IPS-18c (cell line): ENCODE data around the gene JMJD8.
"Not testable (repeated sequence)": the region's sequence is repeated elsewhere in the genome, so short reads cannot be mapped to it uniquely, and the experiment has no call there.

ENCODE experiments used
- H3K4me3 ChIP-seq: 2 replicates; pipeline ENCODE4 v1.7.0; 2013; ENCODE audit warnings: low read depth, mild to moderate bottlenecking, low read length, moderate library complexity; ENCODE audit not compliant: insufficient read depth
- H3K9me3 ChIP-seq: one replicate; pipeline ENCODE4 v1.6.1; 2013; ENCODE audit warnings: mild to moderate bottlenecking, low read length, moderate library complexity; ENCODE audit not compliant: control insufficient read depth, insufficient read depth

Gene JMJD8

DNA sequence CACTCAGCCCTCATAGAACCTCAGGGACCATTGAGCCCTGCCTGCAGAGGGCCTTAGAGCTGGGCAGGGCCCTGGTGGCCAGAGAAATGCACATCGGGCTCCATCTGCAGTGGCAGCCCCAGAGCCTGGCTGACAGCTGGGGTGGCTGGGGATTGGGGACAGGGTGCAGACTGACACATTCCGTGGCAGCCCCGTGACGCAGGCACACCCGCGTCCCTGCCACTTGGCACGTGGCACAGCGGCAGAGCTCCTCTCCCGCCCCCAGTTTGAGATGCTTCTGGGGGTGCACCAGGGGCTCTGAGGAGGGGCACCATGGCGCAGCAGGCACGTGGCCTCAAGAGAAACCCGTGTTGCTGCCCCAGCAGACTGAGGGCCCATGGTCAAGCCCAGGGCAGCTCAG, 19.3 kb upstream of the JMJD8 start:
- Histone ChIP-seq H3K9me3 (no peaks in the 10 kb centered on the region), H3K4me3 (no peak overlapping the region)

DNA sequence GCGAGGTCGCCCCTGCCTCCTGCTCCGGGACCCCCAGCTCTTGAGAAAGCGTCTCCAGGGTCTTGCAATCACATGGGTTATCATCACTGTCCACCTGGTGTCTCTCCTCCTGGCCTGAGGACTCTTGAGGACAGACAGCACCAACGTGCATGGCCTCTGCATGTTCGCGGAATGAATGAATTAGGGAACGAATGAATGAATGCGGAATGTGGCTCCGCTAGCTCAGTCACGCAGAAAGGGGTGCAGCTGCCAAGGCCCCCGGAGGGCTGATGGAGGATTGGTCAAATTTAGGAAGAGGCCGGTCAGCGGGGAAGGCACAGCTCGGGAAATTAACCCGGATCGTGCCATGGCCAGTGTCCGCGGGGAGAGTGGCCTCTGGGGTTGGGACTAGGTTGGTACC, 18.2 kb upstream of the JMJD8 start:
- no peak overlapping the region for H3K4me3 ChIP-seq
- no peaks in the 10 kb centered on the region for H3K9me3 ChIP-seq

DNA sequence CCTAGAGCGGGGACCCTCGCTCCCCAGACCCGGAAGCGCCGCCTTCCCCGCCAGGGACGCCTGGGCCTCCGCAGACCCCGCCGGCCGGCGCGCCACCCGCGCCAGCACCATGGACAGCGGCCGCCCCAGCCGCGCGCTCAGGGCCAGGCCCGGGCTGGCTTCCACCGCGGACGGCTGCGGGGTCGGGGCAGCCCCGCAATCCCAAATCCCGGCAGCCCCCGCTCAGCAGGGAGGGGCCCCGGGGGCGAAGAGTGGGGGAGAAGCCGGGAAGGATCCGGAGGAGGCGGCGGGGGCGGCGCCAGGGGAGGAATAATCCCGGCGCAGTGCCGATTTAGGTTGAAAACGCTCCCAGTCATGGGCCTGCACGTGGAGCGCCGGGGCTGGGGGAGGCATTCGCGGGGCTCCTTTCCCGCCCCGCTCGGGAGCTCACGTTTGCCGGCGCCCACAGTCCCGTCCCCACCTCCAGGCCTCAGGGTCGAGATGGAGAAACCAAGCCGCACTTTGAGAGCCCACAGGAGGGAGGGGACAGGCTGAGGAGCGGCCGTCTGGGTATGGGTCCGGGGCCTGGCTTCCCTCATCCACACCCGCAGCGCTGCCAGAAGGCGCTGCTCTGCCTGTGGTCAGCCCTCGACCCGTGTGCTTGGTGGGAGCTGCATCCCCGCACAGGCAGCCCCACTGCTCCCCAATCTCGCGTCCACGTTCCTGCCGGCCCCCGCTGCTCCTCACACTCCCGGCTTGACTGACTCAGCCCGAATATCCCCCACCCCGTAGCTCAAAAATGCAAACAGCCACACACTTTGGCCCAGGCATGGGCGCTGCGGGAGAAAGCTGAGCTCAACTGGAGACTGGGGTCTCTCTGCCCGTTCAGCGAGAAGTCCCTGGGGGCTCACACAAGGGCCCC, 16.8 kb upstream of the JMJD8 start:
- no peaks in the 10 kb centered on the region for H3K9me3 ChIP-seq
- peak overlapping the region; percentile 36 for H3K4me3 ChIP-seq

DNA sequence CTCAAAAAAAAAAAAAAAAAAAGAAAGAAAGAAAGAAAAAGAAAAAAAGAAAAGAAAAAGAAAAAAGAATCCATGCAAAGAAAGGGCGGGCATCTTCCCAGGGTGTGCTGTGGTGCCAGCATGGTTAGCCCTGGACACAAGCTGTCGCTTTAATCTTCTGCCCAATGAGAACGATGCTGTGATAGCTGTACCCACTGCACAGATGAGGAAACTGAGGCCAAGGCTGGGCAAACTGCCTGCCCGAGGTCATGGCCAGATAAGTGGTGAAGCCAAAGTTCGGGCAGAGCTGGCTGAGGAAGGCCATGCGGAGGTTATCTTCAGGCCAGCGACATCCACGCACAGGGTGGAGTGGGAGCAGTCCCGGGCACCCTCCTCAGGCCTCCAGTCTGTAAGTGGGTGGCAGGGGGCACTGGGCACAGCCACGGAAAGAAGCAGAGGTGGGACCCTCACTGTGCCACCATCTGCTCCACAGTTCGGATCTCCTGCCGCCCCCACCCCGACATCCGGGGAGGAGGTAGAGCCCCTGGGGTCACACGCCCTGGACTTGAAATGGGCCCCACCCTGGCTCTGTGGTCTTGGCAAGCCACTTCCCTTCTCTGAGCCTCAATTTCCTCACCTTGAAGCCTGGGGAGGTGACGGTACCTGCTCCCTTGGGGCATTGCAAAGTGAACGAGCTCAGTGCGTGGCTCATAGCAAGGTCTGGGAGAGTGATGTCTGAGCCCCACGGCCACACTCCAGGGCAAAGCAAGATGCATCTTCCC, 15.0 kb upstream of the JMJD8 start:
- Histone ChIP-seq H3K4me3 (no peak overlapping the region), H3K9me3 (no peaks in the 10 kb centered on the region)

DNA sequence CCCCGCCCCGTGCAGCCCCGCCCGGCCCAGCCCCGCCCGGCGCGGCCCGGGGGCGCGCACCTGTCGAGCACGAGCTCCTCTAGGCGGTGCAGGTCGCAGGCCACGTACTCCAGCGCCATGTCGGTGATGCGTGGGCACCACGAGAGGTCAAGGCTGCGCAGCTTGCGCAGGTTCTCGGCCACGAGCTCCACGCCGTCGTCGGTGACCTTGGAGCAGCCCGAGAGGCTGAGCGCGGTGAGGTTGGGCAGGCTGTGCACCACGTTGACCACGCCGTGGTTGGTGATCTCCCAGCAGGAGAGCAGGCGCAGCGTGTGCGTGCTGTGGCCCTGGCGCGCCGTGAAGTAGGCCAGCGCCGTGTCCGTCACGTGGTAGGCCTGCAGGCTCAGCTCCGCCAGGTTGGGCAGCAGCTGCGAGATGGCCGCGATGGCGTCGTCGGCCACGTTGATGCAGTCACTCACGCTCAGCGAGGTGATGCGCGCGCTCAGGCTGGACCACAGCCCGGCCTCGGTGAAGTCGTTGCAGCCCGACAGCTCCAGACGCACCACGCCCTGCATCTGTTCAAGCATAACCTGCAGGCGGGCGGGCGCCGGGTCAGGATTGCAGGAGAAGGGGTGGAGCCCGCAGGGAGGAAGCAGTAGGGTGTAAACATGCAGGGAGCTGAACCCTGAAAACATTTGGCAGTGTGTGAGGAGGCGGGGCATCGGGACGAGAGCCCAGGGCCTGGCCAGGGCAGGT, 11.4 kb upstream of the JMJD8 start:
- Histone ChIP-seq H3K4me3 (peak overlapping the region; percentile 65), H3K9me3 (no peaks in the 10 kb centered on the region)

DNA sequence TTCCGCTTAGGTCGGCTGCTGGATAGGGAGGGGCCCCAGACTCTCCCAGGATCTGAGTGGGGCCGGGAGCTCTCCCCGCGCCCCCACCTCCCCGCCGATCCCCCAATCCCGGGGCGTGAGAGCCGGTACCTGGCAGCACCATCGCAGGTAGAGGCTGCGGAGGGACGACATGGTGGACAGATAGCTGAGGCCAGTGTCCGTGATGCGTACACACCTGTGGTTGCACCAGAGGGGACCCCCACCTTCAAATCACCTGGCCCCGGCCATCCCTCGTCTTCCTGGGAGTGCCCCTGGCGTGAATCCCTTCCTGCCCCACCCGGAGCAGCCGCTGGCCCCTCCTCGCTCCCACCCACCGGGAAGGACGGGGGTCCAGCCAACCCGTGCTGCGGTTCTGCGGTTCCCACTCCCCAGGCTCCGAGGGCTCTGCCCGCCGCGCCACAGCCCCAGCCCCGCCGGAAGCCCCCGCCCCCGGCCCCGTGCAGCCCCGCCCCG, 10.8 kb upstream of the JMJD8 start:
- no peaks in the 10 kb centered on the region for H3K9me3 ChIP-seq
- peak overlapping the region; percentile 57 for H3K4me3 ChIP-seq

DNA sequence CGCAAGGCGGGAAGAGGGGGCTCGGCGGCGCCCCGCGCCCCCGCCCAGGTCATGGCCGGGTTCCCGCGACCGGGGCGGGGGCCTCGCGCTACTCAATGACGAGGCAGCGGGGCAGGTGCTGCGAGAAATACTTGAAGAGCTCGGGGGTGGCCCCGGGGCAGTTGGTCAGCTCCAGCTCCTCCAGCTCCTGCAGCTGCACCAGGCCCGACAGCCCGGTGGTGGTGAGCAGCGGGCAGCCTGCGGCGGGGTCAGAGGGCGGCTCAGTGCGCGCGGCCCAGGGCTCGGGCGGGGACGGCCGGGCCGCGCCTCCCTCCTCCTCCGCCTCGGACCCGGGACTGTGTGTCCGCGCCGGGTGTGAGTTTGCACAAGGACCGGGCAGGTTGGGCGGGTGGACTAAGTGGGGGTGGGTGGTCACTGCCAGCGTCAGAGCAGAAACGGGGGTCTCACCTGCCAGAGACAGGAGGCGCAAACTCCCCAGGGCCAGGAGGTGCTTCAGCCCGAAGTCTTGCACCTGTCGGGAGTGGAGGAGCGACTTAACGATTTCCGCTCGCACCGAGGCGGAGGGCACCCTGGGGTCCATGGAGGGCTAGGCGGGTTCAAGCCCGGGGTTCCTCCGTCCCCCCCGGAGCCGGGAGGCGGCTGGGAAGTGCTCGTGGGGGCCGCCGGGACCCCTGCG, 10.2 kb upstream of the JMJD8 start:
- H3K9me3 ChIP-seq, result no peaks in the 10 kb centered on the region
- H3K4me3 ChIP-seq, result peak overlapping the region; percentile 57

DNA sequence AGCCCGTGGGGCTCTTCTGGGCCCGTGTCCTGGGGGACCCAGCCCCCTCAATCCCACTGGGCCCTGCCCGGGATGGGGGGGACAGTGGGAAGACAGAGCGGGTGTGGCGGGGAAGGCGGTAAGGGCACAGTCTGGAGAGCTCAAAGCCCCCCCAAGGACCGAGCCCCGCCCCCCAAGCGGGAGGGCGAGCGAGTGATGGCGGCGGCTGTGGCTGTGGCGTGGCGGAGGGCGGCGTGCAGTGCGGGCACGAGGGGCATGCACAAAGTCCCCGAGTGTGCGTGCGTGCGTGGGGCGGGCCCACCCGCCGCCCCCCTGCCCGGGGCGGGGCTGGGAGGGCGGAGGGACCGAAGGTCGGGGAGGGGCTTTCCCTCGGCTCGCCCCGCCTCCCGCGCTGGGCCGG, 9.6 kb upstream of the JMJD8 start:
- Histone ChIP-seq H3K9me3 (no peaks in the 10 kb centered on the region), H3K4me3 (peak overlapping the region; percentile 57)

DNA sequence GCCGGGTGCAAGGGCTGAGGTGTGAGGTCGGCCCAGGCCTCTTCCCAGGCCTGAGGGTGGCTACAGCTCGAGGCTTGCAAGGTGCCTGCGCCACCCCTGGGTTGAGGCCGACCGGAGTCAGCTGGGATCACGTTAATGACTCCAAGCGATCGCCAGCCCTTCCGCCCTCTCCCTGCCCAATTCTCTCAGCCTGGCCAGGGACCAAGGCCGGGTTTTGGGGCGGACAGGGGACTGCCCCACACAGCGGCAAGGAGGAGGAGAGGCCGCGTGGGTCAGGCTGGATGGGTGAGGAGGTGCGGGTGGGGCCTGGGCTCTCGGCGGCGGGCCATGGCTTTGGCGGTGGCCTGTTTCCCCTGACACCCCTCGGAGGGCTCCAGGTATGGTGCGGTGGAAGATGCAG, 9.2 kb upstream of the JMJD8 start:
- peak overlapping the region; percentile 57 for H3K4me3 ChIP-seq

DNA sequence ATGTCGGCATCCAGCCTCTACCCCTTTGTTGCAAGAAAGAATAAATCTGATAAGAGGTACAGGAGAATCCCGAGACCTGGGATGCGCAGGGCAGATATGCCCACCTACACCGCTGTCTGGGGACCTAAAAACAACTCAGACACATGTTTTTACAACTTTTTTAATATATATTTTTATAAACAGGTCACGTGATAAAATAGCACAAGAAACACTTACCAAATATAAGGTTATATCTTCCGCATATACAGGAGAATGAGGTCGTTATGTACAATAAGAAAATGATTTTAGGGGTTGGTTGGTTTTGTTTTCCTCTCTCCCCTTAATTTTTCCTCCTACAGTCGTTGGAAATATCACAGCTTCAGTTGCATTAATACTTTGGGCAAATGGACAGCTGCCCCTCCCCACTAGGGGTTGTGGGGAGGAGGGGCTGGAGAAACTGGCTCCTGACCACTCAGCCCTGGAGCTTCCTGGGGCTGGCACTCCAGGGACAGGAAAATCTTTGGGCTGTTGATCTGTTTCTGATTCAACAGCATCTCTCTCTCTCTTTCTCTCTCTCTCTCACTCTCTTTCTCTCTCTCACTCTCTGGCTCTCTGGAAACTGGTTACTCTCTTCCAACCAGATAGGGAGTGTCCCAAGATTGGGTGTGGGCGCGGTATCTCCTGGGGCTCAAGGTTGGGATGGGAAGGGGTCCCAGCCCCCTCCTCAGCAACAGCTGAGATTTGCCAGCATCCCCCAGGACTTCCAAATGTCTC, 8.4 kb upstream of the JMJD8 start:
- H3K9me3 ChIP-seq, result no peaks in the 10 kb centered on the region
- H3K4me3 ChIP-seq, result no peak overlapping the region

More for the DNA sequence above, 9.2 kb upstream of the JMJD8 start:
- no peaks in the 10 kb centered on the region for H3K9me3 ChIP-seq

DNA sequence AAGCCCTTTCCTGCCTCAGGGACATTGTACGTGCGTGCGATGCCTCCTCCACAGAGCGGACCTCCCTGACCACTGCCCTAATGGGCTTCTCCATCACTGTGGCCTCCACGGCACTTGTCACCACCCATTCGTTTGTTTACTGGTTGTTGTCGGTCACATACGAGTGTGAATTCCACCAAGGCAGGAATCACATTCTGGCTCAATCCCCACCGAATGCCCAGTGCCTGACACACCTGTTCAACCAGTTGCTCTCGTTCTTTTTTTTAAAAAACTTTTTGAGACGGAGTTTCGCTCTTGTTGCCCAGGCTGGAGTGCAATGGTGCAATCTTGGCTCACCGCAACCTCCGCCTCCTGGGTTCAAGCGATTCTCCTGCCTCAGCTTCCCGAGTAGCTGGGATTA, 7.1 kb upstream of the JMJD8 start:
- not testable (repeated sequence) for H3K9me3 ChIP-seq, H3K4me3 ChIP-seq

DNA sequence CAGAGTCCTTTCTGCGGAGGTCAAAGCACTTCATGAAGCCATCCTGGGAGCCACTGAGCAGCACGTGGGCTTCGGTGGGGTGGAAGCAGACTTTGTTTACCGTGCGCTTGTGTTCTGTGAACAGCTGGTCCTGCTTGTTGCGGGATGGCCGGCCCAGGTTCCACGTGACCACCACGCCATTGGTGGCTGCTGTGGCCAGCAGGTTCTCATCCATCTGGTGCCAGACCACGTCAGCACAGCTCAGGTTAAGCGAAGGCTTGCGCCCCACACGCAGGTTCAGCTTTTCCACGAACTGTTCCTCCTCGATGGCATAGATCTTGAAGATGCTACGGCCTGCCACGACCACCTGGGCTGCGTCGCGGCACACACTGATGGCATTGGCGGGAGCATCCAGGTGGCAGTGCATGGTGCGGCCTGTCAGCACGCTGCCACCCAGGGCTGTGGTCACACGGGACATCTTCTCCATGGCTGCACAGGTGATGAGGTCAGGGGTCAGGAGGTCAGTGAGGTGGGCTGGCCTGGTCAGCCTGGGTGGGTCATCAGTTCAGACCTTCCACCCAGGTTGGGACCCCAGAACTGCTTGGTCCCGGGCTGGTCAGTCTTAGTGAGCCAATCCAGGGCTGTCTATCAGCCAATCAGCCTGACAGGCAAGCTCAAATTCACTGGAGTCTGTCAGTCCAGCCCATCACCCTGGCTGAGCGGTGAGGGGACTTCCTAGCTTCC, 5.2 kb upstream of the JMJD8 start:
- H3K4me3 ChIP-seq, result peak overlapping the region; percentile 92

DNA sequence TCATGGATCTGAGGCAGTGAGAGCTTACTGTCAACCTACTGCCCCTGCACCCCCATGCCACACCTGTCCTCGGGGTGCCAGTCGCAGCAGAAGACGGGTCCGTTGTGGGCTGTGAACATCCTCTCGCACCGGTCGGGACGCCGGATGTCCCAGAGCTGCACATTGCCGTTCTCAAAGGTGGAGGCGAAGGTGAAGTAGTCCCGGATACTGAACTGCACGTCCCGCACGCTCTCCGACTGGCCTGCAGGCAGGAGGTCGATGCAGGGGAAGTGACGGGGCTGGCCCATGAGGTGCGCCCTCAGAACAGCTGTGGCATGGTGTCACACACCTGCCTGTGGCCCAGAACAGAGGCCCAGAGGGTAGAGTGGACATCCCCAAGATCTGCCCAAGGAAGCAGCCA, 3.4 kb upstream of the JMJD8 start:
- Histone ChIP-seq H3K9me3 (no peaks in the 10 kb centered on the region), H3K4me3 (no peak overlapping the region)

More for the DNA sequence above, 5.2 kb upstream of the JMJD8 start:
- H3K9me3 ChIP-seq, result no peaks in the 10 kb centered on the region

DNA sequence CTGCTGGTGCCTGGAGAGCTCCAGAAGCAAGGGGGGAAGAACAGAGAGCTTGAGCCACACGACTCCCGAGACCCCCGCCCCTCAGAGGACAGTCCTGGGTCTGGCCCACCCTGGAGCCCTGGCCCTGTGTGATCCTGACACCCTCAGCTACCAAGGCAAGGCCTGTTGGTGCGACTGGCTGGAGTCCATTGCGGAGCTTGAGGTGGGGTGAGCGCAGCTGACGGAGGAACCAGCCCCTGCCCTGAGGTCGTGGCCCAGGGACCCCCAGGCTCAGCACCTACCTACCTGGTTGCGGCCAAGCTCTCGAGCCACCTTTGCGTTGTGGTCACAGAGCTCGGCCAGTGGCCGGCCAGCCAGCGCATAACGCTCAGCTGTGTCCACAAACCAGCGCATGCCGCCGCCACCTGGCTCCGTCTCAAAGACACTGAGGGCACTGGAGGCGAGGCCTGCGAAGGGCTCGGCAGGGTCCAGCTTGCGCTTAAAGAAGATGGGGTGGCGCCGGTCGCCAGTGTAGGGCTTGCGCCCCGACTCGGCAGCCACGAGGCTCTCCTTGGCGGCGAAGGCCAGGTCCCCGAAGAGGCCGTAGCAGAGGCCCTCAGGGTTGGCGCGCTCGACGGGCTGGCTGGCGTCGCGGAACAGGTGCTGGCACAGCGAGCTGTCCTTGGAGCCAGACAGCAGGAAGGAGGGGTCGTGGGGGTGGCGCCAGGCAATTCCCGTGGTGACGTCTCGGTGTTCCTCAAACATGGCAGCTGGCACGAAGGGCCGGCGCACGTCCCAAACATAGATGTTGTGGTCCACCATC, 2.5 kb upstream of the JMJD8 start:
- Histone ChIP-seq H3K4me3 (no peak overlapping the region), H3K9me3 (no peaks in the 10 kb centered on the region)

DNA sequence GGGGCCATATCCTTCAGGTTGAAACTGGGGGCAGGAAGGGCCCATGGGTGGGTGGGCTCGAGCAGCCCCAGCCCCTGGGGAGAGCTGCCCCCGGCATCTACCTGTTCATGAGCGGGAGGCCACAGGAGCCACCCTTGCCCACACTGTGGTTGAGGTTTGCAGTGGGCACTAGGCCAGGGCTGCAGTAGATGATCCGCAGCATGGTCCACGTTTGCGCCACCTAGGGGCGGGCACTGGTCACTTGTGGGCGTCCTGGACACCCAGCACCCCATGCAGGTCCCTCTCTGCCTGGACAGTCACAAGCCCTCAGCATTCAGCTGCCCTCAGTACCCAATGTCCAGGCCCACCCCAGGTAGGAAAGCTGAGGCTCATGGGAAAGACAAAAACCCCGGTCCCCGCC, 1.8 kb upstream of the JMJD8 start:
- no peaks in the 10 kb centered on the region for H3K9me3 ChIP-seq

More for the DNA sequence above, 1.8 kb upstream of the JMJD8 start:
- no peak overlapping the region for H3K4me3 ChIP-seq
